Hepatocyte (in vitro differentiated cells): ENCODE data around the gene TYMS.

Experiments used
- CTCF ChIP-seq: fragments of 200-600 bp; sonication (generic); IDR thresholded peaks from 2 replicates; pipeline ENCODE4 v1.5.1; 2016; ENCODE audit warnings: antibody characterized with exemption, mild to moderate bottlenecking; ENCODE audit not compliant: poor library complexity
- EZH2 ChIP-seq: fragments of 200-600 bp; sonication (generic); IDR thresholded peaks from 2 replicates; pipeline ENCODE4 v1.6.1; 2016; ENCODE audit warnings: antibody characterized with exemption, mild to moderate bottlenecking, borderline replicate concordance
- EZH2phosphoT487 ChIP-seq: fragments of 200-600 bp; sonication (generic); IDR thresholded peaks from one replicate; pipeline ENCODE4 v1.6.1; 2018; ENCODE audit warnings: antibody characterized with exemption, mild to moderate bottlenecking, low read depth, moderate library complexity; ENCODE audit not compliant: unreplicated experiment, severe bottlenecking

GRCh38 chr18:627231-627630 is 30.2 kb upstream of the TYMS start:
- TF ChIP-seq CTCF (no peak), EZH2 (no peak), EZH2phosphoT487 (no peak)
